ENCODE measurements around the gene FBXL13.

DNA sequence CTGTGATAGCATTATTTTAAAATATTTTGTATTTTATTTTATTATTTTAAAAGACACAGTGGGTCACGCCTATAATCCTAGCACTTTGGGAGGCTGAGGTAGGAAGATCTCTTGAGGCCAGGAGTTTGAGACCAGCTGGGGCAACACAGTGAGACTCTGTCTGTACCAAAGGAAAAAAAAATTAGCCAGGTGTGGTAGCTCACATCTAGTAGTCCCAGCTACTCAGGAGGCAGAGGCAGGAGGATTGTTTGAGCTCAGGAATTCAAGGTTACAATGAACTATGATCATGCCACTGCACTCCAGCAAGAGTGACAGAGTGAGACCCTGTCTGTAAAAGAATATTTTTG is 37.1 kb downstream of the FBXL13 start:
- no peak for TF ChIP-seq EP300 (IDR thresholded peaks at IDR 0.05; ENCODE audit: borderline replicate concordance)
- TF ChIP-seq, protein P1, sequence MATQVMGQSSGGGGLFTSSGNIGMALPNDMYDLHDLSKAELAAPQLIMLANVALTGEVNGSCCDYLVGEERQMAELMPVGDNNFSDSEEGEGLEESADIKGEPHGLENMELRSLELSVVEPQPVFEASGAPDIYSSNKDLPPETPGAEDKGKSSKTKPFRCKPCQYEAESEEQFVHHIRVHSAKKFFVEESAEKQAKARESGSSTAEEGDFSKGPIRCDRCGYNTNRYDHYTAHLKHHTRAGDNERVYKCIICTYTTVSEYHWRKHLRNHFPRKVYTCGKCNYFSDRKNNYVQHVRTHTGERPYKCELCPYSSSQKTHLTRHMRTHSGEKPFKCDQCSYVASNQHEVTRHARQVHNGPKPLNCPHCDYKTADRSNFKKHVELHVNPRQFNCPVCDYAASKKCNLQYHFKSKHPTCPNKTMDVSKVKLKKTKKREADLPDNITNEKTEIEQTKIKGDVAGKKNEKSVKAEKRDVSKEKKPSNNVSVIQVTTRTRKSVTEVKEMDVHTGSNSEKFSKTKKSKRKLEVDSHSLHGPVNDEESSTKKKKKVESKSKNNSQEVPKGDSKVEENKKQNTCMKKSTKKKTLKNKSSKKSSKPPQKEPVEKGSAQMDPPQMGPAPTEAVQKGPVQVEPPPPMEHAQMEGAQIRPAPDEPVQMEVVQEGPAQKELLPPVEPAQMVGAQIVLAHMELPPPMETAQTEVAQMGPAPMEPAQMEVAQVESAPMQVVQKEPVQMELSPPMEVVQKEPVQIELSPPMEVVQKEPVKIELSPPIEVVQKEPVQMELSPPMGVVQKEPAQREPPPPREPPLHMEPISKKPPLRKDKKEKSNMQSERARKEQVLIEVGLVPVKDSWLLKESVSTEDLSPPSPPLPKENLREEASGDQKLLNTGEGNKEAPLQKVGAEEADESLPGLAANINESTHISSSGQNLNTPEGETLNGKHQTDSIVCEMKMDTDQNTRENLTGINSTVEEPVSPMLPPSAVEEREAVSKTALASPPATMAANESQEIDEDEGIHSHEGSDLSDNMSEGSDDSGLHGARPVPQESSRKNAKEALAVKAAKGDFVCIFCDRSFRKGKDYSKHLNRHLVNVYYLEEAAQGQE (IDR thresholded peaks at IDR 0.05; ENCODE audit: low read depth), result no peak
- no peak for TF ChIP-seq CEBPB (IDR thresholded peaks at IDR 0.05)
- no peak for TF ChIP-seq TEAD4 (IDR thresholded peaks at IDR 0.05)
- no peak for TF ChIP-seq TAF1 (IDR thresholded peaks at IDR 0.05; ENCODE audit: low read depth)
- no peak for TF ChIP-seq CREB1 (IDR thresholded peaks at IDR 0.05; ENCODE audit: low read depth)

Measured in Ishikawa (cell line).